Glutamatergic neuron (in vitro differentiated cells): ENCODE data around the gene ZNF70. TPM values are rescaled to one million over a fixed set of nuclear protein-coding genes. Genes with fewer than 3 reads are reported as not detected.

Source experiments
- DNase-seq: peaks from one replicate; pipeline ENCODE4 v3.0.0; 2022
- H3K27ac Mint-ChIP-seq: one replicate; pipeline ENCODE4 v1.8.0; 2020; ENCODE audit warnings: mild to moderate bottlenecking, mixed read lengths, inconsistent platforms; ENCODE audit not compliant: unreplicated experiment
- H3K27me3 Mint-ChIP-seq: one replicate; pipeline ENCODE4 v1.8.0; 2020; ENCODE audit warnings: mild to moderate bottlenecking, moderate library complexity, mixed read lengths, inconsistent platforms; ENCODE audit not compliant: unreplicated experiment
- H3K36me3 Mint-ChIP-seq: one replicate; pipeline ENCODE4 v1.8.0; 2020; ENCODE audit warnings: mild to moderate bottlenecking, mixed read lengths, inconsistent platforms; ENCODE audit not compliant: unreplicated experiment
- H3K4me1 Mint-ChIP-seq: one replicate; pipeline ENCODE4 v1.8.0; 2020; ENCODE audit warnings: mild to moderate bottlenecking, low read depth, mixed read lengths, inconsistent platforms; ENCODE audit not compliant: unreplicated experiment
- H3K4me3 Mint-ChIP-seq: one replicate; pipeline ENCODE4 v1.8.0; 2020; ENCODE audit warnings: mild to moderate bottlenecking, mixed read lengths, inconsistent platforms; ENCODE audit not compliant: unreplicated experiment
- H3K9me3 Mint-ChIP-seq: one replicate; pipeline ENCODE4 v1.8.0; 2020; ENCODE audit warnings: mild to moderate bottlenecking, moderate library complexity, mixed read lengths, inconsistent platforms; ENCODE audit not compliant: unreplicated experiment
- long read RNA-seq: library from polyadenylated mRNA; unstranded; transcript quantifications from one replicate; pipeline ENCODE4 v2.0.0, GENCODE V29; 2020; ENCODE audit not compliant: unreplicated experiment
- total RNA-seq: library from RNA; stranded (reverse); fragmentation: NEBNext Ultra II Directional; extraction: Animal tissue kit (Norgen Biotek cat#: 25700); gene quantifications from one replicate; pipeline ENCODE4 v1.2.1, GENCODE V29; 2021; ENCODE audit not compliant: unreplicated experiment
- TF ChIP-seq, protein P1 (sequence below): fragments of 200-600 bp; sonication (generic); IDR thresholded peaks from one replicate; pipeline ENCODE4 v1.5.0; 2021; ENCODE audit not compliant: partially characterized antibody, unreplicated experiment

Gene ZNF70
- 9.0 TPM for total RNA-seq
- long read RNA-seq = 0 reads

GRCh38 chr22:23750714-23751440, at the start of gene ZNF70:
Gene ZNF70, minus strand, starts transcription at chr22:23751112. Its CDS starts 5,972 bp downstream, at chr22:23745140.
- Mint-ChIP-seq H3K9me3 (peaks cover 9% of the 10 kb centered on the region), H3K27me3 (peaks cover 10% of the 10 kb centered on the region), H3K4me1 (peaks cover 2% of the 10 kb centered on the region), H3K27ac (peak within 1 kb of the TSS; percentile 76), H3K4me3 (peak within 1 kb of the TSS; percentile 87), H3K36me3 (no peaks in the 10 kb centered on the region)
- peak; percentile 87 for DNase-seq
- TF ChIP-seq, protein P1, sequence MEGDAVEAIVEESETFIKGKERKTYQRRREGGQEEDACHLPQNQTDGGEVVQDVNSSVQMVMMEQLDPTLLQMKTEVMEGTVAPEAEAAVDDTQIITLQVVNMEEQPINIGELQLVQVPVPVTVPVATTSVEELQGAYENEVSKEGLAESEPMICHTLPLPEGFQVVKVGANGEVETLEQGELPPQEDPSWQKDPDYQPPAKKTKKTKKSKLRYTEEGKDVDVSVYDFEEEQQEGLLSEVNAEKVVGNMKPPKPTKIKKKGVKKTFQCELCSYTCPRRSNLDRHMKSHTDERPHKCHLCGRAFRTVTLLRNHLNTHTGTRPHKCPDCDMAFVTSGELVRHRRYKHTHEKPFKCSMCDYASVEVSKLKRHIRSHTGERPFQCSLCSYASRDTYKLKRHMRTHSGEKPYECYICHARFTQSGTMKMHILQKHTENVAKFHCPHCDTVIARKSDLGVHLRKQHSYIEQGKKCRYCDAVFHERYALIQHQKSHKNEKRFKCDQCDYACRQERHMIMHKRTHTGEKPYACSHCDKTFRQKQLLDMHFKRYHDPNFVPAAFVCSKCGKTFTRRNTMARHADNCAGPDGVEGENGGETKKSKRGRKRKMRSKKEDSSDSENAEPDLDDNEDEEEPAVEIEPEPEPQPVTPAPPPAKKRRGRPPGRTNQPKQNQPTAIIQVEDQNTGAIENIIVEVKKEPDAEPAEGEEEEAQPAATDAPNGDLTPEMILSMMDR = no peak

DNA sequence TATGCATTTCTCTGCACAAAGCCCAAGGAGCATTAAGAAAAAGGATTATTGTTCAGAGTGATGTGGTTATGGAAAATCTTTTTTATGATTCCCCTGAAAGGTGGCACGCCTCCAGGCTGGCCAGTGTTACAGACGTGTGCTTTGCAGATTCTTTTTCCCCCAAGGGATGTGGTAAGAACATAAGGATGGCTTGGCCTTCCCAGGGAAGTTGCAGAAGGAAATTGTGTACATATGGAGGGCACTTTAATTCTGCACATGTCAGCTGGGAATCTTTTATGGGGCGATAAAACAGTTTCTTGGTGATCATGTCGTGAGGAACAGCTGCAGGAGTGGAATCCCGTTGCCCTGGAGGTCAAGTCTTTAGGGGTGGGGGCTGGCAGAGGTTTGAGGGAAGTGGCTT, 45.5 kb upstream of the ZNF70 start:
- Mint-ChIP-seq H3K4me1 (peaks cover 33% of the 10 kb centered on the region), H3K9me3 (peaks cover 5% of the 10 kb centered on the region), H3K27me3 (peaks cover 5% of the 10 kb centered on the region), H3K36me3 (peaks cover 10% of the 10 kb centered on the region), H3K4me3 (no peak overlapping the region), H3K27ac (peak overlapping the region; percentile 45)
- TF ChIP-seq, protein P1 = no peak
- DNase-seq = no peak

GRCh38 chr22:23793326-23793725, 42.4 kb upstream of the ZNF70 start:
- Mint-ChIP-seq H3K4me3 (peak overlapping the region; percentile 39), H3K27ac (no peak overlapping the region), H3K4me1 (peaks cover 43% of the 10 kb centered on the region), H3K27me3 (peaks cover 3% of the 10 kb centered on the region), H3K36me3 (peaks cover 10% of the 10 kb centered on the region), H3K9me3 (peaks cover 6% of the 10 kb centered on the region)
- no peak for DNase-seq
- TF ChIP-seq, protein P1 = no peak

- Mint-ChIP-seq H3K9me3 (peaks cover 11% of the 10 kb centered on the region), H3K4me1 (peaks cover 43% of the 10 kb centered on the region), H3K27me3 (no peaks in the 10 kb centered on the region), H3K4me3 (peak overlapping the region; percentile 57), H3K36me3 (peaks cover 10% of the 10 kb centered on the region), H3K27ac (peak overlapping the region; percentile 77)
- no peak for DNase-seq
- TF ChIP-seq, protein P1 = no peak
Observed at GRCh38 chr22:23791738-23792645, 41.1 kb upstream of the ZNF70 start.
